ENCODE results near the gene MED14. TPM values are rescaled to one million over a fixed set of nuclear protein-coding genes. Genes with fewer than 3 reads are reported as not detected.

Gene MED14
- total RNA-seq, 1 donor from 2014 or later: 53.0 TPM

- H3K4me1 Mint-ChIP-seq (ENCODE audit: unreplicated experiment): no peaks in the 10 kb centered on the region
- H3K27me3 Mint-ChIP-seq (ENCODE audit: unreplicated experiment): no peaks in the 10 kb centered on the region
- TF ChIP-seq, protein P1, sequence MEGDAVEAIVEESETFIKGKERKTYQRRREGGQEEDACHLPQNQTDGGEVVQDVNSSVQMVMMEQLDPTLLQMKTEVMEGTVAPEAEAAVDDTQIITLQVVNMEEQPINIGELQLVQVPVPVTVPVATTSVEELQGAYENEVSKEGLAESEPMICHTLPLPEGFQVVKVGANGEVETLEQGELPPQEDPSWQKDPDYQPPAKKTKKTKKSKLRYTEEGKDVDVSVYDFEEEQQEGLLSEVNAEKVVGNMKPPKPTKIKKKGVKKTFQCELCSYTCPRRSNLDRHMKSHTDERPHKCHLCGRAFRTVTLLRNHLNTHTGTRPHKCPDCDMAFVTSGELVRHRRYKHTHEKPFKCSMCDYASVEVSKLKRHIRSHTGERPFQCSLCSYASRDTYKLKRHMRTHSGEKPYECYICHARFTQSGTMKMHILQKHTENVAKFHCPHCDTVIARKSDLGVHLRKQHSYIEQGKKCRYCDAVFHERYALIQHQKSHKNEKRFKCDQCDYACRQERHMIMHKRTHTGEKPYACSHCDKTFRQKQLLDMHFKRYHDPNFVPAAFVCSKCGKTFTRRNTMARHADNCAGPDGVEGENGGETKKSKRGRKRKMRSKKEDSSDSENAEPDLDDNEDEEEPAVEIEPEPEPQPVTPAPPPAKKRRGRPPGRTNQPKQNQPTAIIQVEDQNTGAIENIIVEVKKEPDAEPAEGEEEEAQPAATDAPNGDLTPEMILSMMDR (IDR thresholded peaks at IDR 0.05): no peak
- DNase-seq (ENCODE audit: extremely low spot score, unreplicated experiment): no peak
- no peak overlapping the region for H3K4me3 Mint-ChIP-seq (ENCODE audit: unreplicated experiment)
- H3K27ac Mint-ChIP-seq (ENCODE audit: unreplicated experiment): no peak overlapping the region
- H3K36me3 Mint-ChIP-seq (ENCODE audit: unreplicated experiment): peaks cover 30% of the 10 kb centered on the region
- peaks cover 4% of the 10 kb centered on the region for H3K9me3 Mint-ChIP-seq (ENCODE audit: unreplicated experiment)
Observed at GRCh38 chrX:40671126-40671525, 64.2 kb downstream of the MED14 start.

- Mint-ChIP-seq H3K27ac (ENCODE audit: unreplicated experiment) (no peak overlapping the region), H3K36me3 (ENCODE audit: unreplicated experiment) (peaks cover 23% of the 10 kb centered on the region), H3K4me3 (ENCODE audit: unreplicated experiment) (no peak overlapping the region), H3K9me3 (ENCODE audit: unreplicated experiment) (peaks cover 4% of the 10 kb centered on the region), H3K4me1 (ENCODE audit: unreplicated experiment) (no peaks in the 10 kb centered on the region), H3K27me3 (ENCODE audit: unreplicated experiment) (no peaks in the 10 kb centered on the region)
- no peak for DNase-seq (ENCODE audit: extremely low spot score, unreplicated experiment)
- TF ChIP-seq, protein P1 (IDR thresholded peaks at IDR 0.05): peak; percentile 47
Observed at GRCh38 chrX:40663880-40664630, 71.3 kb downstream of the MED14 start.

DNA sequence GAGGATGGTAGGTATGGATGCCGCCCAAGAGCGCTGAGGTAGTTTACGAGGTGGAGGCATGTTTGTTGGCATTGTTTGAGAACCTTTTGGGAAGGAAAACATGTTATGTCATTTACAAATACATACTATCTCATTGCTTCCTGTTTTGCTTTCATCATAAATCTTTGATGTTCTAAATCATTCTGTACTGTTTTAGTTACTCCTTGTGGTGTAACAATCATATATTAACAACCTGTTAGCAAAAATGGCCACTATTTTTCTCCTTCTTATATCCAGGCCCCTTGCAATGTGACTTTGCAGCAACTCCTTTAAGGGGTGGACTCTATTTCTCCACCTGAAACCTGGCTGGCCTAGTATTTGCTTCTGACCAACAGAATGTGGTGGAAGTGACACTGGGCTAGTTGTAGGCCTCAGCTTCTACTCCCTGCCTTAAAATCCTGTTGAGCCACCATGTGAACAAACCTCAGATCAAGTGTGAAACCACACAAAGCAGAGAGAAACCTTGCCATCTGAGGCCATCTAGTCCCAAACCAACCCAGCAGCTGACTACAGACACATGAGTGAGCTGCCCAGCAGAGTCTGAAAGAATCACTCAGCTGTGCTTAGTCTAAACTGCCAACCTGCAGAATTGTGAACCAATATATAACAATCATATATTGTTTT lies 72.1 kb downstream of the MED14 start:
- Mint-ChIP-seq H3K27me3 (ENCODE audit: unreplicated experiment) (no peaks in the 10 kb centered on the region), H3K27ac (ENCODE audit: unreplicated experiment) (no peak overlapping the region), H3K4me1 (ENCODE audit: unreplicated experiment) (no peaks in the 10 kb centered on the region), H3K4me3 (ENCODE audit: unreplicated experiment) (no peak overlapping the region), H3K36me3 (ENCODE audit: unreplicated experiment) (peaks cover 23% of the 10 kb centered on the region), H3K9me3 (ENCODE audit: unreplicated experiment) (peaks cover 4% of the 10 kb centered on the region)
- TF ChIP-seq, protein P1 (IDR thresholded peaks at IDR 0.05): no peak
- no peak for DNase-seq (ENCODE audit: extremely low spot score, unreplicated experiment)

GRCh38 chrX:40661489-40661888 lies 73.9 kb downstream of the MED14 start:
- no peaks in the 10 kb centered on the region for H3K9me3 Mint-ChIP-seq (ENCODE audit: unreplicated experiment)

GRCh38 chrX:40660381-40660780 lies 75.0 kb downstream of the MED14 start:
- no peaks in the 10 kb centered on the region for H3K4me1 Mint-ChIP-seq (ENCODE audit: unreplicated experiment)
- DNase-seq (ENCODE audit: extremely low spot score, unreplicated experiment): no peak
- peaks cover 5% of the 10 kb centered on the region for H3K36me3 Mint-ChIP-seq (ENCODE audit: unreplicated experiment)
- TF ChIP-seq, protein P1 (IDR thresholded peaks at IDR 0.05): no peak
- no peak overlapping the region for H3K4me3 Mint-ChIP-seq (ENCODE audit: unreplicated experiment)
- no peak overlapping the region for H3K27ac Mint-ChIP-seq (ENCODE audit: unreplicated experiment)
- H3K27me3 Mint-ChIP-seq (ENCODE audit: unreplicated experiment): no peaks in the 10 kb centered on the region
- no peaks in the 10 kb centered on the region for H3K9me3 Mint-ChIP-seq (ENCODE audit: unreplicated experiment)

More at GRCh38 chrX:40661489-40661888, 73.9 kb downstream of the MED14 start:
- H3K4me1 Mint-ChIP-seq (ENCODE audit: unreplicated experiment): no peaks in the 10 kb centered on the region
- H3K27ac Mint-ChIP-seq (ENCODE audit: unreplicated experiment): no peak overlapping the region
- peaks cover 10% of the 10 kb centered on the region for H3K36me3 Mint-ChIP-seq (ENCODE audit: unreplicated experiment)
- TF ChIP-seq, protein P1 (IDR thresholded peaks at IDR 0.05): no peak
- no peak for DNase-seq (ENCODE audit: extremely low spot score, unreplicated experiment)
- H3K4me3 Mint-ChIP-seq (ENCODE audit: unreplicated experiment): no peak overlapping the region
- H3K27me3 Mint-ChIP-seq (ENCODE audit: unreplicated experiment): no peaks in the 10 kb centered on the region
